AG09309 (cell line): ENCODE results near the gene NR2E1.

Source experiments
- DNase-seq: peaks from one replicate; pipeline ENCODE4 v3.0.0-alpha.2; 2010; ENCODE audit warnings: low read depth
- H3K4me3 ChIP-seq: 2 replicates; pipeline ENCODE4 v1.5.1; 2011; ENCODE audit warnings: mild to moderate bottlenecking, low read depth, low read length, moderate library complexity; ENCODE audit not compliant: control insufficient read depth
- CTCF ChIP-seq: IDR thresholded peaks from 2 replicates; pipeline ENCODE4 v1.5.1; 2011; ENCODE audit warnings: mild to moderate bottlenecking, low read depth, low read length, inconsistent platforms; ENCODE audit not compliant: insufficient read depth, control insufficient read depth; ENCODE audit errors: missing control alignments

The NR2E1 gene

DNA sequence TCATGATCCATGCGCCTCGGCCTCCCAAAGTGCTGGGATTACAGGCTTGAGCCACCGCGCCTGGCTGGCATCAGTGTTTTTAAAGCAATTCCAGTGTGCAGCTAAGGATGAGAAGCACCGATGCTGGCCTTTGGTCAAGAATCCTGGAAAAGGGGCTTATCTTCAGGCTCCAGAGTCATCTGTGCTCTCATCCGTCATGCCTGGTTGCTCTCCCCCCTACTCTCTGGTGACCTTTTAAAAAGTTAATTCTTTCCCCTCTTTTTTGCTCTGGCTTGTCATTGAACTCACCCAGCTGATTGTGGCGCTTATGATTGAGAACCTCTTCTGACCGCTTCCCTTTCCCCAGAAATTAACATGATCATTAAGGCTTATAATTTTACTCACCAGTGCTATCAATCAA, 28.7 kb downstream of the NR2E1 start:
- DNase-seq, result no peak
- H3K4me3 ChIP-seq, result no peak overlapping the region
- no peak for TF ChIP-seq CTCF

- no peak overlapping the region for H3K4me3 ChIP-seq
- TF ChIP-seq CTCF, result no peak
- DNase-seq, result no peak
These were observed 29.4 kb downstream of the NR2E1 start for GRCh38 chr6:108195209-108195608.

DNA sequence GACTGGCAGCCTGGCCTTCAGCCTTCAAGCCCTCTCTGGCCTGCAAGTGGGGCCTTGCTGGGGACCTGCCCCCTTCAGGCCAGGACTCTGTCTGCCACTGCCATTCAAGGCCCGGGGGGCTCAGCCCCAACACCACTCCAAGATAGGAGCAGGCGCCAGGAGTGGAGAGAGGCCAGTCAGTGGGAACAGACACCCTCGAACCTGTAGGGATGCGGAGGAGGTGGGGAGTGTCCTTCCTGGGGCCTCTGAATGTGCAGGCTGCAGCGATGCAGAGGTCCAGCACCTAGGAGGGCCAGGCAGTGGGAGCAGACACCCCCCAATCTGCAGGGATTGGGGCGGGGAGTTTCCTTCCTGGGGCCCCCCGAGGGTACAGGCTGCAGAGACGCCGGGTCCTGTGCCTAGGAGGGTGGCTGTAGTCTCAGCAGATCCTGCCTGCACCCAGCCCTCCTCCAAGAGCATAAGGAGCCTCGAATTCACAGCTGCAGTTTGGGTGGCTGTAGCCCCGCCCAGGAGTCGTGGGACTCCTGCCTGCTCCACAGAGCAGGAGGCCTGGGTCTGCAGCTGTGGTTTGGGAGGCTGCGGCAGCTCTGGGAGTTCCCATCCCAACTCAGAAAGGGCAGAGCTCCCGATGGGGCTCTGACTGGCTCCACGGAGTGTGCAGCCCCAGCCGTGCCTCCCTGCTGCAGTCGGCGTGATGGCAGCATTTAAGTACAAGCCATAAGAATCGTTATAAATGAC, 33.1 kb downstream of the NR2E1 start:
- DNase-seq, result no peak
- H3K4me3 ChIP-seq, result no peak overlapping the region
- no peak for TF ChIP-seq CTCF

DNA sequence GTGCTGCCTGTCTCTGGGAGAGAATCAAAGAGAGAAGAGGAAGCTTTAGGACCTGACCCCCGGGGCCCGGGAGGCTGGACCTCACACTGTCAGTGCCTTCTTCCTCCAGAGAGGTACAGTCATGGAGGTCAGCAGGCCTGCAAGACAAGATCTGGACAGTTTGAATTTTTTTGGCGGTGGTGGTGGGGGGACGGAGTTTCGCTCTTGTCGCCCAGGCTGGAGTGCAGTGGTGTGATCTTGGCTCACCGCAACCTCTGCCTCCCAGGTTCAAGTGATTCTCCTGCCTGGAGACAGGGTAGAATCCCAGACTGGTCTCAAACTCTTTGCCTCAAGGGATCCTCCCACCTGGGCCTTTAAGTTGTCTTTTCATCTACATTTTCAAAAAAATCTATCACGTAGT, 34.4 kb downstream of the NR2E1 start:
- no peak overlapping the region for H3K4me3 ChIP-seq
- no peak for DNase-seq
- TF ChIP-seq CTCF, result no peak

DNA sequence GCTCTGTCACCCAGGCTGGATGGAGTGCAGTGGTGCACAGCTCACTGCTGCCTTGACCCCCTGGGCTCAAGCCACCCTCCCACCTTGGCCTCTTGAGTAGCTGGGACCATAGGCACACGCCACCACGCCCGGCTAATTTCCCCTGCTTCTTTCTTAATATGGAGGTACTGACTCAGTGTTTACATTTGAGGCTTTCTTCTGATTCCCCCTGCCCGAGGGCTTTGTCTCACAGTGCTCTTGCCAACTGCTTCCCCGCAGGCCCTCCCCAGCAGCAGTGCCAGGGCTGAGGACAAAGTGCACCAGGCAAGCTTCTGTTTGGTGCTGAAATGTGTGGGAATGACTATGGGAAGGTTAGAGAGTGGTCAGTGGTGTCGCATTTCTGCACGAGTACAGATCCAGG, 34.8 kb downstream of the NR2E1 start:
- peak; percentile 0 for TF ChIP-seq CTCF
- no peak overlapping the region for H3K4me3 ChIP-seq
- no peak for DNase-seq

DNA sequence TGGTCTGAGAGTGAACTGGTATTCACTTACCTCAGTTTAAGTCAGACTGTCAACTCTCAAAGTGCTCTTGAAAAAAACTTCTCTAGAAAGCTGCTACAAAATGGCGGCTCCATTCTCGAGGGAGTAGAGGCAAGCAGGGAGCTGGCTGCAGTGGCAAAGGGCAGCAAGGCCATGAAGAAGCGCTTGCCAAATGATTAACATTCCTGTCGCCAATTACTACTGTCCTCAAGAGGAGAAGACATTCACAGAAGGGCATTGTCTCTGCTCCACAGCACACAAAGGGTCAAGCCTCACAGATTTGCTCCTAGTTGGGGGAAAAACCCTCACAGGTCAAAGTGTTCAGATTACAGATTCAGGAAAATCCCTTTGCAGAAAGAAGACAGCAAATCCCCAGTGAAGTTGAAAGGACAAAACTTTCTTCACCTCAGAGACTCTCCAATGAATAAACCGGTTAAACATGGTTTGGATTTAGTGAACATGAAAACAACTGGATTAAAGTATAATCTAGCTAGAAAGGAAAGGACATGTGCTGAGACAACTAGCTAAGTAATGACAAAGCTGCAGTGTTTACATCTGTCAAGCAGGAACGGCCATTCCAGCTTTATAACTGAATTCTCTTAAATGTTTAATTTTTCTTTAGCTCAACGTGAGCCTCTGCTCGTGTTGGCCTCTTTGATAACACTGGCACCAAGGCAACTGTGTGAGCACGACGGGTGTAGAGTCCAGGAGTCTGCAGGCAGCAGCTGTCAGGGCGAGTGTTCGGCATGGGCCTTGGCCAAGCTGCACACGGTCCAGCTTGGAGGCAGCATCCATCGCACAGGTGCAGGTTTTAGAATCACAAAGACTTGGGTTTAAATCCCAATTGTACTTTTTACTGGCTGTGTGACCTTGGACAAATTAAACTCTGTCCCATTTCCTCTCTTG, 37.6 kb downstream of the NR2E1 start:
- no peak for TF ChIP-seq CTCF
- no peak overlapping the region for H3K4me3 ChIP-seq
- DNase-seq, result no peak
